ENCODE results near the gene KCNMA1. TPM values are rescaled to one million over a fixed set of nuclear protein-coding genes. Genes with fewer than 3 reads are reported as not detected.

KCNMA1 gene
- polyA plus RNA-seq, 1 donor from 2014 or later, result 60.8 TPM

- no peaks in the 10 kb centered on the region for H3F3A ChIP-seq (ENCODE audit: insufficient read depth, low read length, poor library complexity, severe bottlenecking)
- no peak for TF ChIP-seq EZH2 (IDR thresholded peaks at IDR 0.05; ENCODE audit: borderline replicate concordance, insufficient read depth, low read length, poor library complexity, severe bottlenecking)
- no peak for TF ChIP-seq POLR2AphosphoS5 (IDR thresholded peaks at IDR 0.05)
- no peak for TF ChIP-seq RAD21 (conservative IDR thresholded peaks at IDR 0.05)
- TF ChIP-seq, protein P1, sequence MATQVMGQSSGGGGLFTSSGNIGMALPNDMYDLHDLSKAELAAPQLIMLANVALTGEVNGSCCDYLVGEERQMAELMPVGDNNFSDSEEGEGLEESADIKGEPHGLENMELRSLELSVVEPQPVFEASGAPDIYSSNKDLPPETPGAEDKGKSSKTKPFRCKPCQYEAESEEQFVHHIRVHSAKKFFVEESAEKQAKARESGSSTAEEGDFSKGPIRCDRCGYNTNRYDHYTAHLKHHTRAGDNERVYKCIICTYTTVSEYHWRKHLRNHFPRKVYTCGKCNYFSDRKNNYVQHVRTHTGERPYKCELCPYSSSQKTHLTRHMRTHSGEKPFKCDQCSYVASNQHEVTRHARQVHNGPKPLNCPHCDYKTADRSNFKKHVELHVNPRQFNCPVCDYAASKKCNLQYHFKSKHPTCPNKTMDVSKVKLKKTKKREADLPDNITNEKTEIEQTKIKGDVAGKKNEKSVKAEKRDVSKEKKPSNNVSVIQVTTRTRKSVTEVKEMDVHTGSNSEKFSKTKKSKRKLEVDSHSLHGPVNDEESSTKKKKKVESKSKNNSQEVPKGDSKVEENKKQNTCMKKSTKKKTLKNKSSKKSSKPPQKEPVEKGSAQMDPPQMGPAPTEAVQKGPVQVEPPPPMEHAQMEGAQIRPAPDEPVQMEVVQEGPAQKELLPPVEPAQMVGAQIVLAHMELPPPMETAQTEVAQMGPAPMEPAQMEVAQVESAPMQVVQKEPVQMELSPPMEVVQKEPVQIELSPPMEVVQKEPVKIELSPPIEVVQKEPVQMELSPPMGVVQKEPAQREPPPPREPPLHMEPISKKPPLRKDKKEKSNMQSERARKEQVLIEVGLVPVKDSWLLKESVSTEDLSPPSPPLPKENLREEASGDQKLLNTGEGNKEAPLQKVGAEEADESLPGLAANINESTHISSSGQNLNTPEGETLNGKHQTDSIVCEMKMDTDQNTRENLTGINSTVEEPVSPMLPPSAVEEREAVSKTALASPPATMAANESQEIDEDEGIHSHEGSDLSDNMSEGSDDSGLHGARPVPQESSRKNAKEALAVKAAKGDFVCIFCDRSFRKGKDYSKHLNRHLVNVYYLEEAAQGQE (IDR thresholded peaks at IDR 0.05; ENCODE audit: borderline replicate concordance), result no peak
- TF ChIP-seq EP300 (conservative IDR thresholded peaks at IDR 0.05; ENCODE audit: poor library complexity, severe bottlenecking), result no peak
- TF ChIP-seq MXI1 (conservative IDR thresholded peaks at IDR 0.05; ENCODE audit: poor library complexity, severe bottlenecking), result no peak
- TF ChIP-seq CTCF (IDR thresholded peaks at IDR 0.05; ENCODE audit: poor library complexity, severe bottlenecking), result no peak
- no peak for TF ChIP-seq TAF1 (IDR thresholded peaks at IDR 0.05; ENCODE audit: low read depth)
- TF ChIP-seq SMC3 (conservative IDR thresholded peaks at IDR 0.05; ENCODE audit: poor library complexity), result no peak
- no peak overlapping the region for H2AFZ ChIP-seq (ENCODE audit: low read depth, low read length)
- H3K4me2 ChIP-seq (ENCODE audit: low read length), result no peak overlapping the region
- no peaks in the 10 kb centered on the region for H3K79me2 ChIP-seq (replicated peaks; ENCODE audit: insufficient read depth, low read length)
- H3K27me3 ChIP-seq (ENCODE audit: insufficient read depth, low read depth, low read length), result no peaks in the 10 kb centered on the region
- H3K9me3 ChIP-seq (ENCODE audit: low read length), result no peaks in the 10 kb centered on the region
- H3K4me3 ChIP-seq (ENCODE audit: low read length), result no peak overlapping the region
- H4K20me1 ChIP-seq (ENCODE audit: insufficient read depth), result no peaks in the 10 kb centered on the region
- no peak overlapping the region for H3K9ac ChIP-seq (ENCODE audit: low read length)
- H3K36me3 ChIP-seq (ENCODE audit: insufficient read depth, low read length), result no peaks in the 10 kb centered on the region
- no peaks in the 10 kb centered on the region for H3K9me2 ChIP-seq (ENCODE audit: insufficient read depth, low read length)
- H3K27ac ChIP-seq (ENCODE audit: low read length), result no peak overlapping the region
Measured at GRCh38 chr10:77052593-77052992, 585.0 kb downstream of the KCNMA1 start.

- H3K9ac ChIP-seq (ENCODE audit: low read length), result no peak overlapping the region
- no peak overlapping the region for H3K27ac ChIP-seq (ENCODE audit: low read length)
- H3K27me3 ChIP-seq (ENCODE audit: insufficient read depth, low read depth, low read length), result no peaks in the 10 kb centered on the region
- no peak overlapping the region for H3K4me2 ChIP-seq (ENCODE audit: low read length)
- no peaks in the 10 kb centered on the region for H4K20me1 ChIP-seq (ENCODE audit: insufficient read depth)
- H3K4me3 ChIP-seq (ENCODE audit: low read length), result no peak overlapping the region
- no peaks in the 10 kb centered on the region for H3K9me2 ChIP-seq (ENCODE audit: insufficient read depth, low read length)
- H3K36me3 ChIP-seq (ENCODE audit: insufficient read depth, low read length), result no peaks in the 10 kb centered on the region
- H2AFZ ChIP-seq (ENCODE audit: low read depth, low read length), result no peak overlapping the region
- H3K79me2 ChIP-seq (replicated peaks; ENCODE audit: insufficient read depth, low read length), result no peaks in the 10 kb centered on the region
- H3K9me3 ChIP-seq (ENCODE audit: low read length), result no peaks in the 10 kb centered on the region
- no peak for TF ChIP-seq SMC3 (conservative IDR thresholded peaks at IDR 0.05; ENCODE audit: poor library complexity)
- peak; percentile 74 for TF ChIP-seq EP300 (conservative IDR thresholded peaks at IDR 0.05; ENCODE audit: poor library complexity, severe bottlenecking)
- H3F3A ChIP-seq (ENCODE audit: insufficient read depth, low read length, poor library complexity, severe bottlenecking), result no peaks in the 10 kb centered on the region
Measured at GRCh38 chr10:77051837-77052236, 585.8 kb downstream of the KCNMA1 start.

DNA sequence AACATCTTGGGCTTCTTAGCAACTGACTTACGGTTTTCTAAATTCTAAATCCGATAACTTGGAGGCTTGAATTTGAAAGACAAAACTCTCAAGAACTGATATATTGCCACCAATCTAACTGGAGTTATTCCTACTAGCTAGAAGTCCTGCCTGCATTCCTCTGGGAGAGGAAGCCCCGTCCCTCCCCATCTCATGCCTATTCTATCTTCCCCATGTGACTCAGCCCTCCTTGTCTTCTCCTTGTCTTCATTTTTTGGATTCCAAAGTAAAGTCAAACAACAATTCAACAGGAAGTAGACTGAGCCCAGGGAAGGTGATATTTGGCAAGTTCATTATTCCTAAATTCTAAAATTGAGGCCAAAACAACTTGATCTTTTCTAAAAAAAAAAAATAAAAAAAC, 587.7 kb downstream of the KCNMA1 start:
- Histone ChIP-seq H3K27me3 (ENCODE audit: insufficient read depth, low read depth, low read length) (no peaks in the 10 kb centered on the region), H3K36me3 (ENCODE audit: insufficient read depth, low read length) (no peaks in the 10 kb centered on the region), H3K9ac (ENCODE audit: low read length) (no peak overlapping the region), H3K27ac (ENCODE audit: low read length) (no peak overlapping the region), H3F3A (ENCODE audit: insufficient read depth, low read length, poor library complexity, severe bottlenecking) (no peaks in the 10 kb centered on the region), H3K4me3 (ENCODE audit: low read length) (no peak overlapping the region), H3K9me2 (ENCODE audit: insufficient read depth, low read length) (no peaks in the 10 kb centered on the region), H3K9me3 (ENCODE audit: low read length) (no peaks in the 10 kb centered on the region), H4K20me1 (ENCODE audit: insufficient read depth) (no peaks in the 10 kb centered on the region), H3K79me2 (replicated peaks; ENCODE audit: insufficient read depth, low read length) (no peaks in the 10 kb centered on the region), H2AFZ (ENCODE audit: low read depth, low read length) (no peak overlapping the region), H3K4me2 (ENCODE audit: low read length) (no peak overlapping the region)
- no peak for TF ChIP-seq EP300 (conservative IDR thresholded peaks at IDR 0.05; ENCODE audit: poor library complexity, severe bottlenecking)

Measured in neural cell (in vitro differentiated cells).